K562 (cell line): ENCODE measurements around the gene ILKAP. TPM values are rescaled to one million over a fixed set of nuclear protein-coding genes. Genes with fewer than 3 reads are reported as not detected.

Source experiments
- ATAC-seq: fragments of 200-7000 bp; cut with Tn5 transposase; 3 replicates; pipeline ENCODE4 v1.9.1; 2020; ENCODE audit warnings: moderate library complexity
- BruUV-seq: library from RNA; stranded (reverse); fragments of 400-500 nt; replicated peaks from 2 replicates; lab custom pipeline; 2021; lab: Mats Ljungman, UMichigan
- CTCF ChIA-PET: fragments of 300-600 bp; formaldehyde crosslinking; extraction: SDS; loops from one replicate; lab custom pipeline; 2021; ENCODE audit warnings: low intra/inter-chr PET ratio; lab: Yijun Ruan, JAX
- POLR2A ChIA-PET: fragments of 300-600, 350-650 bp; sonication (Branson Sonifier 250); formaldehyde crosslinking; extraction: SDS; loops from one replicate; lab custom pipeline; 2021; ENCODE audit warnings: antibody characterized with exemption, inconsistent platforms; lab: Yijun Ruan, JAX
- DNase-seq, 4 experiments: peaks; one replicate each; pipeline versions ENCODE4 v3.0.0 to v3.0.0-alpha.2; 2011 to 2018; ENCODE audit warnings: low spot score in 3 of 4, mixed read lengths in 3 of 4; ENCODE audit errors: extremely low read depth in 1 of 4
- FAIRE-seq: peaks from 2 replicates; lab custom pipeline; 2011; peaks lifted over from hg19 to GRCh38; lab: Jason Lieb, UNC
- H2AFZ ChIP-seq: 2 replicates; pipeline ENCODE4 v1.6.0; 2011; ENCODE audit warnings: low read depth, low read length, control low read depth, inconsistent platforms
- H3K27ac ChIP-seq: fragments of 200-600 bp; 3 replicates; pipeline ENCODE4 v1.8.0; 2011; ENCODE audit warnings: low read depth, mild to moderate bottlenecking, control low read depth, inconsistent platforms, low read length, moderate library complexity, mixed read lengths; ENCODE audit errors: extremely low read depth
- H3K27me3 ChIP-seq, 2 experiments: fragments of 300-600 bp in 1 of 2; 2 replicates in 1 of 2; 3 replicates in 1 of 2; pipeline versions ENCODE4 v1.6.0 to v1.8.0; 2011; ENCODE audit warnings: inconsistent platforms in 2 of 2, low read length in 2 of 2, mild to moderate bottlenecking in 1 of 2, mixed read lengths in 1 of 2, moderate library complexity in 1 of 2; ENCODE audit not compliant: control insufficient read depth in 2 of 2, insufficient read depth in 2 of 2
- H3K36me3 ChIP-seq: fragments of 300-600 bp; 3 replicates; pipeline ENCODE4 v1.8.0; 2011; ENCODE audit warnings: mild to moderate bottlenecking, low read length, inconsistent platforms; ENCODE audit not compliant: control insufficient read depth, insufficient read depth
- H3K4me1 ChIP-seq, 2 experiments: fragments of 200-600 bp in 1 of 2; replicated peaks in 1 of 2; 2 replicates in 1 of 2; 3 replicates in 1 of 2; pipeline versions ENCODE4 v1.5.1 to v1.8.0; 2011; ENCODE audit warnings: inconsistent platforms in 2 of 2, low read length in 2 of 2, mild to moderate bottlenecking in 1 of 2, mixed read lengths in 1 of 2, moderate library complexity in 1 of 2; ENCODE audit not compliant: control insufficient read depth in 2 of 2, insufficient read depth in 2 of 2
- H3K4me2 ChIP-seq: 2 replicates; pipeline ENCODE4 v1.6.1; 2011; ENCODE audit warnings: low read length, control low read depth, inconsistent platforms, mixed read lengths; ENCODE audit not compliant: insufficient read depth
- H3K4me3 ChIP-seq: fragments of 200-600 bp; sonication (generic), shearing (Covaris generic); 2 replicates; pipeline ENCODE4 v1.5.1; 2016; ENCODE audit warnings: control low read depth, inconsistent platforms
- H3K79me2 ChIP-seq: fragments of 200-600 bp; 3 replicates; pipeline ENCODE4 v1.8.0; 2011; ENCODE audit warnings: low read length, inconsistent platforms; ENCODE audit not compliant: control insufficient read depth, insufficient read depth
- H3K9ac ChIP-seq, 2 experiments: 2 replicates each; pipeline versions ENCODE4 v1.6.0 to v1.6.1; 2011; ENCODE audit warnings: low read depth in 2 of 2, low read length in 2 of 2, control low read depth in 1 of 2, inconsistent platforms in 1 of 2, mild to moderate bottlenecking in 1 of 2, mixed read lengths in 1 of 2; ENCODE audit not compliant: insufficient read depth in 1 of 2
- H3K9me1 ChIP-seq: one replicate; pipeline ENCODE4 v1.6.0; 2011; ENCODE audit warnings: inconsistent platforms, mild to moderate bottlenecking, low read length, moderate library complexity; ENCODE audit not compliant: control insufficient read depth, insufficient read depth
- H3K9me3 ChIP-seq: replicated peaks from 2 replicates; pipeline ENCODE4 v1.5.1; 2011; ENCODE audit warnings: low read depth, low read length, inconsistent platforms; ENCODE audit not compliant: control insufficient read depth, insufficient read depth
- H4K20me1 ChIP-seq: replicated peaks from 2 replicates; pipeline ENCODE4 v1.6.1; 2011; ENCODE audit warnings: low read length, inconsistent platforms, mixed read lengths; ENCODE audit not compliant: control insufficient read depth, insufficient read depth
- CBX1 ChIP-seq: sonication (generic); IDR thresholded peaks from 2 replicates; pipeline ENCODE4 v1.6.1; 2016; ENCODE audit warnings: antibody characterized with exemption, low read depth, mild to moderate bottlenecking
- E2F8 ChIP-seq: fragments of 450-650 bp; IDR thresholded peaks from 2 replicates; pipeline ENCODE4 v1.7.1; 2018; ENCODE audit warnings: mild to moderate bottlenecking, low read depth; ENCODE audit not compliant: partially characterized antibody
- MCM3 ChIP-seq: fragments of 450-650 bp; IDR thresholded peaks from 2 replicates; pipeline ENCODE4 v1.6.1; 2016
- NFE2 ChIP-seq: IDR thresholded peaks from 2 replicates; pipeline ENCODE4 v1.6.1; 2014; ENCODE audit warnings: antibody characterized with exemption, low read depth
- NR4A1 ChIP-seq, 2 experiments: fragments of 250-450 bp in 1 of 2; fragments of 450-650 bp in 1 of 2; sonication (Bioruptor Pico) in 1 of 2; IDR thresholded peaks; 2 replicates each; pipeline versions ENCODE4 v1.4.0 to v1.6.1; 2016 to 2020; ENCODE audit warnings: mild to moderate bottlenecking in 2 of 2, missing compliant biosample characterization in 1 of 2, missing genetic modification characterization in 1 of 2, moderate library complexity in 1 of 2
- RBFOX2 ChIP-seq: fragments of 200-400 bp; formaldehyde crosslinking; IDR thresholded peaks from 2 replicates; pipeline ENCODE4 v1.6.1; 2017; ENCODE audit warnings: low read depth, mild to moderate bottlenecking, low read length, moderate library complexity
- RFX5 ChIP-seq: IDR thresholded peaks from 2 replicates; pipeline ENCODE4 v1.6.1; 2011; ENCODE audit warnings: low read depth, mild to moderate bottlenecking, improper control_type of control experiment, low read length
- TRIM24 ChIP-seq, 2 experiments: fragments of 450-650 bp; IDR thresholded peaks; 2 replicates each; pipeline ENCODE4 v1.6.1; 2016
- ZNF507 ChIP-seq: conservative IDR thresholded peaks from 2 replicates; pipeline ENCODE4 v1.6.1; 2017; ENCODE audit warnings: missing genetic modification characterization, missing compliant biosample characterization
- WGBS: fragments of 100-300 bp; shearing (Covaris generic); methylation state at CpG from one replicate; pipeline ENCODE4 v1.1.6; 2016; ENCODE audit warnings: low coverage, mixed read lengths; ENCODE audit not compliant: insufficient coverage; ENCODE audit errors: missing lambda C conversion rate; 5-methylcytosine and 5-hydroxymethylcytosine counted together
- in situ Hi-C: fragments of 300-500 bp; cut with MboI; formaldehyde crosslinking; loops from 4 replicates; pipeline ENCODE4 v1.15.0; 2018; ENCODE audit warnings: inconsistent platforms, mixed read lengths
- intact Hi-C: fragments of 100-400 bp; cut with micrococcal nuclease; formaldehyde crosslinking; loops from 2 replicates; pipeline ENCODE4 v1.14.2; 2022
- polyA plus RNA-seq, 8 experiments: library from polyadenylated mRNA; depleted of rRNA in 4 of 8; stranded (reverse) in 5 of 8; unstranded in 3 of 8; fragments of >200 nt; fragmentation: Nextera tagmentation in 2 of 8; fragmentation: Illumina TruSeq in 1 of 8; extraction: Ambion mirVana in 2 of 8; extraction: Trizol in 1 of 8; gene quantifications; 2 replicates each; pipeline versions ENCODE4 v1.2.1 to v1.2.3, GENCODE V29; 2011 to 2014; ENCODE audit warnings: inconsistent platforms in 1 of 8, missing spikeins in 1 of 8
- total RNA-seq, 7 experiments: library from RNA; depleted of rRNA in 6 of 7; stranded (reverse); fragments of >200 nt in 6 of 7; fragmentation: Illumina TruSeq in 2 of 7; extraction: Trizol in 2 of 7; gene quantifications; 2 replicates each; pipeline versions ENCODE4 v1.2.1 to v1.2.3, GENCODE V29; 2011 to 2021; ENCODE audit warnings: low replicate concordance in 1 of 7

Gene ILKAP
- total and polyA plus RNA-seq, 9 of the 15 experiments (the other 6 are each of a cell fraction or from before 2014, with no cell fraction given) = 3.1 to 43.9 (median 20.7) TPM

GRCh38 chr2:238225121-238225520, 21.6 kb upstream of the ILKAP start (continued):
- TF ChIP-seq E2F8 (no peak), MCM3 (no peak), NFE2 (no peak), NR4A1 (CRISPR knock-in tag; IDR thresholded peaks at IDR 0.05) (no peak), NR4A1 (tag; IDR thresholded peaks at IDR 0.05) (no peak), TRIM24 (IDR thresholded peaks at IDR 0.05) (no peak), ZNF507 (tag) (no peak)

GRCh38 chr2:238224356-238225035, 21.0 kb upstream of the ILKAP start:
- no peak for FAIRE-seq

More at GRCh38 chr2:238224356-238225035, 21.0 kb upstream of the ILKAP start:
- Histone ChIP-seq H3K79me2 (0 out of 3 replicates have a peak, but pooled peaks cover 4% of the 10 kb centered on the region), H3K9me1 (no peaks in the 10 kb centered on the region), H3K36me3 (peaks cover 34% of the 10 kb centered on the region; the same call in 2 of the 3 replicates), H3K4me1 (peaks cover 0 to 6% of the 10 kb centered on the region in 2 experiments; a peak in 2 of 5 replicates), H3K27me3 (no peaks in the 10 kb centered on the region), H3K4me3 (no peak overlapping the region), H2AFZ (no peak overlapping the region), H4K20me1 (no peaks in the 10 kb centered on the region), H3K9ac (no peak overlapping the region), H3K27ac (no peak overlapping the region), H3K4me2 (no peak overlapping the region), H3K9me3 (no peaks in the 10 kb centered on the region)
- TF ChIP-seq RBFOX2 = 0 out of 2 replicates have a peak, but pooled peaks have one; percentile 5
- TF ChIP-seq CBX1 = no peak
- TF ChIP-seq RFX5 = no peak
- ChIA-PET POLR2A (no interaction called here), CTCF (no interaction called here)
- no TSS peak for BruUV-seq
- in situ Hi-C loops (no loop called here), intact Hi-C loops (no loop called here)
- DNase-seq = no peak
- WGBS = 93% methylated on average over 15 of the region's 29 CpGs
- ATAC-seq = no peak
